HG02678 (cell line): Measurements from ENCODE around the gene SURF1.

Experiments
- ATAC-seq: cut with Tn5 transposase; IDR thresholded peaks from one replicate; pipeline ENCODE4 v1.9.1; 2021; ENCODE audit warnings: mild to moderate bottlenecking, moderate library complexity; ENCODE audit not compliant: unreplicated experiment

Gene SURF1

DNA sequence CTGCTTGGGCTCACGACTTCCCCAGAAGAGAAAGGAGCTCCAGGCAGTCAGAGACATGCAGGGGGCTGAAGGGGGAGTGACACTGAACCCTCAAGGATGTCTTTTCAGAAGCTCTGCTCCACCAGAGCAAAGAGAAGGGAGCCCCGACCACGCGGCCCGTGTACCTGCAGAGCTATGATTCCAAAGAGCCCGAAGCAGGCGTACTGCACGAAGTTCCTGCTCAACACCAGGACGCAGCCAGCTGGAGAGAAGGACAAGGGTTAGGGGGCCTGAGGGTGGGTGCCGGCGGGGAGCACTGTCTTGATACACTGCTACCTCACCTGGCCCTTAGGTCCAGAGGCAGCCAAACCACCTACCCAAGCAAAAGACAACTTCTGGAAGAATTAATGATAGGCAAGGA lies 10.1 kb upstream of the SURF1 start:
- ATAC-seq = no peak

GRCh38 chr9:133362359-133363044 lies 6.2 kb upstream of the SURF1 start:
- no peak for ATAC-seq

- no peak for ATAC-seq
These were observed 5.3 kb upstream of the SURF1 start for GRCh38 chr9:133361507-133362092.

- ATAC-seq = no peak
These were observed 4.4 kb upstream of the SURF1 start for GRCh38 chr9:133360400-133361393.

- ATAC-seq = no peak
These were observed 3.3 kb upstream of the SURF1 start for GRCh38 chr9:133359399-133360175.

DNA sequence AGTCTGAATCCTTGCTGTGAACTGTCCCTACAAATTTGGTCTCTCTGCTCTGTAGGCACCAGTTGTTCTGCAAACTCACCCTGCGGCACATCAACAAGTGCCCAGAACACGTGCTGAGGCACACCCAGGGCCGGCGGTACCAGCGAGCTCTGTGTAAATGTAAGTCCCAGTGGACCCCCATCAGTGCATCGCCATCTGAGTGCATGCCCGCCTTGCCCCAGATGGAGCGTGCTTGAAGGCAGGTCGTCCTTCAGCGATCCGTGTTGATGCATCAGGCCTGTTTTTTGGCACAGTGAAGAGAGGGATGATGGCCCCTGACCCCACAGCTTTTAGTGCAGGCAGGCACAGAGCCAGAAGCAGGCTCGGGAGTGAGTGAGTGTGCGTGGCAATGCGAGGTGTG lies 1.4 kb upstream of the SURF1 start:
- no peak for ATAC-seq

GRCh38 chr9:133355881-133356357 lies 368 bp downstream of the SURF1 start:
- peak; percentile 44 for ATAC-seq

DNA sequence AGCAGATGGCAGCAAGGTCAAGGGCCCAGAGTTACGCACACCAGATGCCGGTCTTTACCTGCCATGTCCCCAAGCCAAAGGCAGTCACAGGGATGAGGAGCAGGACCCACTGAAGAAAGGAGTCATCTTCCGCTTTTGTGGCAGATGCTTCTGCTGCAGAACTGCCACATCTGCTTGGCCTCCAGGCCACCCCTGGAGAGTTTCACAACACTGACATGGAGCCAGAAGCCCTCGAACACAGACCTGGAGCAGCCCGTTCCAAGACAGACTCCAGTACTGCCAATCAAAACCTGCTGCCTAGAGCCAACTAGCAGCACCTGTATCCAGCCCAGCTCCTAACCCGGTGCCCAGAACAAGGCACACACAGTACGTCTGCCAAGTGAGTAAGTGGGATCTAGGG lies 1.5 kb downstream of the SURF1 start:
- ATAC-seq = no peak

- no peak for ATAC-seq
These were observed 2.7 kb downstream of the SURF1 start for GRCh38 chr9:133353548-133353947.

- ATAC-seq = no peak
These were observed 3.5 kb downstream of the SURF1 start for GRCh38 chr9:133352635-133353340.

GRCh38 chr9:133351908-133352634 lies 4.2 kb downstream of the SURF1 start:
- ATAC-seq = no peak

- no peak for ATAC-seq
These were observed 4.8 kb downstream of the SURF1 start for GRCh38 chr9:133351526-133351907.

DNA sequence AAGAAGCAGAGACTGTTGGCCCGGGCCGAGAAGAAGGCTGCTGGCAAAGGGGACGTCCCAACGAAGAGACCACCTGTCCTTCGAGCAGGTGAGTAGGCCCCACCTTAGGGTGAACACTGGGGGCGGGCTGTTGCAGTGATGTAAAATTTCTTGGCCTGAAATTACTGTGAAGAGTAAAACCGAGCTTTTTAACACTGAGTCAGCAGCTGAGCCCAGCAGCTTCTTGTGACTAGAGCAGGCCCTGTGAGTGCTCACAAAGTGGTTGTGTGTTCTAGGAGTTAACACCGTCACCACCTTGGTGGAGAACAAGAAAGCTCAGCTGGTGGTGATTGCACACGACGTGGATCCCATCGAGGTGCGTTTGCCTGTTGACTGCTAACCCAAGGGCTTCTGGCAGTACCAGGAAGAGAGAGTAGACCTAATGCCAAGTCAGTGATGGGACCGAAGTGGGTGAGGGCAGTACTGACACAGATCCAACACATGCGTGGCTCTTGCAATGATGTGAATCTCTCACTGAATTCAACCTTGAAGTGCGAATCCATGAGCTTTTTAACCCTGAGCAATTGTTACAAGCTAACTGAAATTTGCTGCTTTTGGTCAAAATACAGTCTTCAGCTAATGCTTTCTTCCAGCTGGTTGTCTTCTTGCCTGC lies 6.2 kb downstream of the SURF1 start:
- no peak for ATAC-seq

- no peak for ATAC-seq
These were observed 7.3 kb downstream of the SURF1 start for GRCh38 chr9:133348718-133349573.

DNA sequence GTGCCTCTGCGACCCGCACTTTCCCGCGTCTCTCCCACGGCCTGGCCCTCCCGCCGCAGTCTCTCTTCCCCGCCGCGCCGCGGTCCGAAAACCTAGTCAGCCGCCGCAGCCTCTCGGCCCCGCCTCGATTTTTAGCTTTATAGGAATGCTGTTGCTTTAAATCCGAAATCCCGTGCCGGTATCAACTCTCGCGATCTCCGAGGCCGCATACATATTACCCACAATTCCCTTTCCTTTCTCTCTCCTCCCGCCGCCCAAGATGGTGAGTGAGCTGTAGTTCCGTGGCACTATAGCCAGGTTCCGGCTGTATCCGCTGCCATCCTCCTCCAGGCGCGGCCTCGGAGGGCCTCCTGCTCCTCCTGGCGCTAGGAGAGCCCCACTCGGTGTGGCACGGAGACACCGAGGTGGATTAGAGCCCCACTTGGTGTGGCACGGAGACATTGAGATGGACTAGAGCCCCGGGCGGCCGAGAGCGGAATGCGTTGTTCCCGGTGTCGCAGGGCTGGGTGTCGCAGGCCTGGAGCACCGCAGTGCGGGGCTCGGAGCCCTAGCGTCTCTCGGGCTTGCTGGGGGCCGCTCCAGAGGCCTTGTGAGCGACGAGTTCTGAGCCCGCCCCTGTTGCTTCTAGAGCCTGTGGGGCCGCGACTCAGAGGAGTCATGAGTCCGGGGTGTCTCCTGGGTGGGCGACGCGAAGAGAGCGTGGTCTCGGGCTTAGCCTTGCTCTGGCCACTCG lies 8.1 kb downstream of the SURF1 start, which contains the start of the genes MED22 and RPL7A:
TSS of gene MED22 (minus strand) at position 147 of the 733 bp plus-strand sequence. CDS start 1,469 bp downstream, outside the sequence.
TSS of gene RPL7A (plus strand) at position 234 of the 733 bp plus-strand sequence. CDS start at position 260, 26 bp downstream.
- ATAC-seq = peak; percentile 79

DNA sequence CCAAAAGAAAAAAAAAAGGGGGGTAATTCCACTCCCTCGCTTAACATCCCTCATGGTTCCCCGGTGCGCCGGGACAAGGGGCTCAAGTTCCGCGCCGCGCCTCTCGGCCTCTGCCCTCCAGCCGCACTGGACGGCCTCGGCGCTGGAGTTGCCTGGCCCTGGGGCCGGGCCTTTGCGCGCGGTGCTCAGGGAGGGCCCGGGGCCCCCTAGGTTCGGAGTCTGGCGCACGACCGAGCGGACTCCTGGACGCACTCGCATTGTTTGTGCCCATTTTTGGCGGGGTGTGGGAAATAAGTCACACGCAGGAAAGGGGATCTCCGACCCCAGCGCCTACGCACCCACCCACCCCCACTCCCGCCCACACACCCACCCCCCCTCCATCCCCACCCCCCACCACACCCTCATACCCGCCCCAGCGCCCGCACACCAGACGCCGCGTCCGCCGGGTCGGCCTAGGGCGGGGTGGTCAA lies 8.7 kb downstream of the SURF1 start:
- ATAC-seq = peak; percentile 27
